SK-MEL-5 (cell line): ENCODE measurements around the gene REM2. TPM values are rescaled to one million over a fixed set of nuclear protein-coding genes. Genes with fewer than 3 reads are reported as not detected.

ENCODE experiments used
- small RNA-seq, 2 experiments: library from RNA; depleted of rRNA; stranded (forward); fragments of <200 nt; gene quantifications; one replicate each; pipeline ENCODE3, GENCODE V24; 2014
- total RNA-seq: library from RNA; depleted of rRNA; stranded (reverse); fragments of >200 nt; shearing (Covaris generic); gene quantifications from 2 replicates; pipeline ENCODE4 v1.2.3, GENCODE V29; 2014; rRNA removed

The REM2 gene
- total RNA-seq, 1 experiment from 2014 or later = not detected

Small RNA genes within 50 kb of the gene (small RNA-seq; reads per million reads assigned to genes)
- 0 reads per million in 2 experiments for gene RF00019

Other genes with a start within 250 kb of the REM2 start
- not detected in 2 replicates for gene OR6J1, start 238.9 kb upstream of the REM2 start, total RNA-seq
- 232 and 242 TPM in 2 replicates for gene OXA1L, start 116.5 kb upstream of the REM2 start, total RNA-seq
- gene SLC7A7, start 67.8 kb upstream of the REM2 start, total RNA-seq = 0.82 and 1.5 TPM in 2 replicates
- 43.9 and 65.2 TPM in 2 replicates for gene MRPL52, start 53.3 kb upstream of the REM2 start, total RNA-seq
- gene MMP14, start 46.6 kb upstream of the REM2 start, total RNA-seq = 138 and 143 TPM in 2 replicates
- 31.6 and 31.9 TPM in 2 replicates for gene LRP10, start 11.5 kb upstream of the REM2 start, total RNA-seq
- 62.7 and 63.2 TPM in 2 replicates for gene RBM23, start 35.9 kb downstream of the REM2 start, total RNA-seq
- 62.8 and 66.6 TPM in 2 replicates for gene PRMT5, start 46.2 kb downstream of the REM2 start, total RNA-seq
- gene HAUS4, start 73.9 kb downstream of the REM2 start, total RNA-seq = 32.5 and 34.2 TPM in 2 replicates
- 8.5 and 9.5 TPM in 2 replicates for gene AJUBA, start 99.3 kb downstream of the REM2 start, total RNA-seq
- gene C14orf93, start 126.9 kb downstream of the REM2 start, total RNA-seq = 8.2 and 11.6 TPM in 2 replicates
- 162 and 165 TPM in 2 replicates for gene PSMB5, start 151.7 kb downstream of the REM2 start, total RNA-seq
- not detected in 2 replicates for gene PSMB11, start 159.0 kb downstream of the REM2 start, total RNA-seq
- 0.96 and 1.1 TPM in 2 replicates for gene CDH24, start 174.3 kb downstream of the REM2 start, total RNA-seq
- 69.7 and 83.0 TPM in 2 replicates for gene ACIN1, start 211.9 kb downstream of the REM2 start, total RNA-seq
- 65.5 and 70.6 TPM in 2 replicates for gene C14orf119, start 212.3 kb downstream of the REM2 start, total RNA-seq
- not detected in 2 replicates for gene CIROP, start 221.8 kb downstream of the REM2 start, total RNA-seq
- gene CEBPE, start 236.0 kb downstream of the REM2 start, total RNA-seq = not detected in 2 replicates